ENCODE measurements around the gene SPAG4. TPM values are rescaled to one million over a fixed set of nuclear protein-coding genes. Genes with fewer than 3 reads are reported as not detected.
A peak's percentile ranks its signal among the peaks of the same experiment; 100 is the strongest.

SPAG4 gene
- total RNA-seq, 4 donors from 2014 or later: 0.89 TPM; not detected in 3

DNA sequence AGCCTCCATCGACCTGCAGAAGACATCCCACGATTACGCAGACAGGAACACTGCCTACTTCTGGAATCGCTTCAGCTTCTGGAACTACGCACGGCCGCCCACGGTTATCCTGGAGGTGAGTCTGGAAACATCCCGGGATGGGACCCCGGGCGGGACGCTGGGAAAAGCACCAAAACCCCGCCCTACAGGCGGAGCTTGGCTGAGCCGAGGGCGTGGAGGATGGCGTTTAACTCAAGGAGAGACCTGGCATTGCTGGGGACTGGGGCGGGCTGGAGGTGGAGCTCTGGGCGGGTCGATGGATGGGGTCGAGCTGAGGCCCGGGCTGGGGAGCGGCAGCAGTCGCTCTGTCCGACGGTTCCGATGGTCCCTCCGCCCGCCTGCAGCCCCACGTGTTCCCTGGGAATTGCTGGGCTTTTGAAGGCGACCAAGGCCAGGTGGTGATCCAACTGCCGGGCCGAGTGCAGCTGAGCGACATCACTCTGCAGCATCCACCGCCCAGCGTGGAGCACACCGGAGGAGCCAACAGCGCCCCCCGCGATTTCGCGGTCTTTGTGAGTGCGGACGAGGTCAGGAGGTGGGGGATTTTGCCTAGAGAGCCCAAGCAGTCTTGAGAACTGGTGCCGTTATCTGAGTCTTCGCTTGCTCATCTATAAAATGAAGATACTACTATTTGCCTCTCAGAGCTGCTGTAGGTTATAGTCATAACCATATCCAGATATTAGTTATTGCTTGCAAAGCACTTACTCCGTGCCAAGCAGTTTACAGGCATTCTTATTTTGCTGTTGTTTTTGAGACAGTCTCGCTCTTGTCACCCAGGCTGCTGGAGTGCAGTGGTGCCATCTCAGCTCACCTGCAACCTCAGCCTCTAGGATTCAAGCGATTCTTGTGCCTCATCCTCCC, 3.8 kb downstream of the SPAG4 start:
- peak overlapping the region; percentile 61 for H3K4me3 ChIP-seq
- peak in 1 of 2 donors; percentile 88 for DNase-seq (ENCODE audit: low spot score in 2 of 2)
- H3K36me3 ChIP-seq: peaks cover 7% of the 10 kb centered on the region
- no peak overlapping the region for H3K27ac ChIP-seq
- no peaks in the 10 kb centered on the region for H3K9me3 ChIP-seq
- peaks cover 38% of the 10 kb centered on the region for H3K4me1 ChIP-seq
- whole genome bisulfite sequencing: 11% methylated on average over 21 of the region's 49 CpGs
- TF ChIP-seq POLR2AphosphoS5 (IDR thresholded peaks at IDR 0.05) (no peak), POLR2A (IDR thresholded peaks at IDR 0.05) (no peak), EP300 (IDR thresholded peaks at IDR 0.05) (no peak)
- TF ChIP-seq, protein P1, sequence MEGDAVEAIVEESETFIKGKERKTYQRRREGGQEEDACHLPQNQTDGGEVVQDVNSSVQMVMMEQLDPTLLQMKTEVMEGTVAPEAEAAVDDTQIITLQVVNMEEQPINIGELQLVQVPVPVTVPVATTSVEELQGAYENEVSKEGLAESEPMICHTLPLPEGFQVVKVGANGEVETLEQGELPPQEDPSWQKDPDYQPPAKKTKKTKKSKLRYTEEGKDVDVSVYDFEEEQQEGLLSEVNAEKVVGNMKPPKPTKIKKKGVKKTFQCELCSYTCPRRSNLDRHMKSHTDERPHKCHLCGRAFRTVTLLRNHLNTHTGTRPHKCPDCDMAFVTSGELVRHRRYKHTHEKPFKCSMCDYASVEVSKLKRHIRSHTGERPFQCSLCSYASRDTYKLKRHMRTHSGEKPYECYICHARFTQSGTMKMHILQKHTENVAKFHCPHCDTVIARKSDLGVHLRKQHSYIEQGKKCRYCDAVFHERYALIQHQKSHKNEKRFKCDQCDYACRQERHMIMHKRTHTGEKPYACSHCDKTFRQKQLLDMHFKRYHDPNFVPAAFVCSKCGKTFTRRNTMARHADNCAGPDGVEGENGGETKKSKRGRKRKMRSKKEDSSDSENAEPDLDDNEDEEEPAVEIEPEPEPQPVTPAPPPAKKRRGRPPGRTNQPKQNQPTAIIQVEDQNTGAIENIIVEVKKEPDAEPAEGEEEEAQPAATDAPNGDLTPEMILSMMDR (IDR thresholded peaks at IDR 0.05): no peak
- H3K27me3 ChIP-seq: no peaks in the 10 kb centered on the region

DNA sequence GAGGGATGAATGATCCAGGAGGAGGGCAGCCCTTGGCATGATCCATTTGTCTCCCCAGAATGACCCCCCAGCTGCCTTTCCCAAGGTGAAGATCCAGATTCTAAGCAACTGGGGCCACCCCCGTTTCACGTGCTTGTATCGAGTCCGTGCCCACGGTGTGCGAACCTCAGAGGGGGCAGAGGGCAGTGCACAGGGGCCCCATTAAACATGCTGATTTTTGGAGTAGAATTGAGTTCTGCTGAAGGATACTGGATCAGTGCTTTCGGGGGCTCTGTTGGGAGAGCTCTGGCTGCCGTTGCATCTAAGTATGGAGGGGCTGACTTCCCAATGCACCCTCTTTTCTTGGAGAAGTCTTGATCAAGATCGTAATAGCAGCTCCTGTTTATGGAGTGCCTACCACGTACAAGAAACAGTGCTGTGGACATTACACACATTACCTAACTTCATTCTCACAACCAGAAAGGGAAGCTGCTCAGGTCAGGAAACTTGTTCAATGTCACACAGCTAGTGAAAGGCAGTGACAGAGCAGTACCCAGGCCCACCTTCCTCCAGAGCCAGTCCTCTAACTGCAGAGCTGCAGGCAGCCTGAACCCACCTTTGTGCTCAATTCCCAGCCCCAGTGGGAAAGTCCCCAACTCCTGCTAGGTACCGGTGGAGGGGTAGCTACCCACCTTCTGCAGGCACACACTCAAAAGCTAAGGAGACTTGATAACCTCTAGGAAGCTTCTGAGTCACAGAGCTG, 5.4 kb downstream of the SPAG4 start:
- Histone ChIP-seq H3K27me3 (no peaks in the 10 kb centered on the region), H3K4me3 (no peak overlapping the region), H3K9me3 (no peaks in the 10 kb centered on the region), H3K27ac (no peak overlapping the region), H3K4me1 (peaks cover 32% of the 10 kb centered on the region), H3K36me3 (peaks cover 22% of the 10 kb centered on the region)
- 93% methylated on average over 10 of the region's 11 CpGs for WGBS
- TF ChIP-seq POLR2AphosphoS5 (IDR thresholded peaks at IDR 0.05): no peak
- TF ChIP-seq, protein P1 (IDR thresholded peaks at IDR 0.05): no peak
- DNase-seq (ENCODE audit: low spot score in 2 of 2): no peak

DNA sequence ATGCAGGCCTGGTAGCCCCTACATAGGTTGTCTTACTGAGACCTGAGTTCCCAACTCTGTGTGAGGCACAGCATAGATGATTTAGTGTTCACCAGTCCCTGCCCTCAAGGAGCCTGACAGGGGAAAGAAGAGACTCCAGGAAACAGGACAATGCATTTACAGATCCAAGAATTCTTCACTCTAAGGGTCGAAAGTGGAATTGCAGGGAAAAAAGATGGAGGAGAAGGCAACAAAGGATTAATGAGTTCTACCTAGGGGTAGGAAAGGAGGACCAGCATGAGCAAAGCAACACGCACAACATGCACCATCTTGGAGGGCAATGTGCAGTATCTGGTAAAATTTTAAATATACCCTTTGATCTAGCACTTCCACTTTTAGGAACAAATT, 5.9 kb downstream of the SPAG4 start:
- Histone ChIP-seq H3K27ac (no peak overlapping the region), H3K36me3 (peaks cover 28% of the 10 kb centered on the region), H3K4me3 (no peak overlapping the region), H3K9me3 (no peaks in the 10 kb centered on the region), H3K27me3 (no peaks in the 10 kb centered on the region), H3K4me1 (peaks cover 32% of the 10 kb centered on the region)
- DNase-seq (ENCODE audit: low spot score in 2 of 2): no peak
- TF ChIP-seq POLR2A (IDR thresholded peaks at IDR 0.05): no peak
- TF ChIP-seq, protein P1 (IDR thresholded peaks at IDR 0.05): no peak
- TF ChIP-seq POLR2AphosphoS5 (IDR thresholded peaks at IDR 0.05): no peak
- TF ChIP-seq EP300 (IDR thresholded peaks at IDR 0.05): no peak
- 86% methylated on average over 2 of the region's 2 CpGs for WGBS

DNA sequence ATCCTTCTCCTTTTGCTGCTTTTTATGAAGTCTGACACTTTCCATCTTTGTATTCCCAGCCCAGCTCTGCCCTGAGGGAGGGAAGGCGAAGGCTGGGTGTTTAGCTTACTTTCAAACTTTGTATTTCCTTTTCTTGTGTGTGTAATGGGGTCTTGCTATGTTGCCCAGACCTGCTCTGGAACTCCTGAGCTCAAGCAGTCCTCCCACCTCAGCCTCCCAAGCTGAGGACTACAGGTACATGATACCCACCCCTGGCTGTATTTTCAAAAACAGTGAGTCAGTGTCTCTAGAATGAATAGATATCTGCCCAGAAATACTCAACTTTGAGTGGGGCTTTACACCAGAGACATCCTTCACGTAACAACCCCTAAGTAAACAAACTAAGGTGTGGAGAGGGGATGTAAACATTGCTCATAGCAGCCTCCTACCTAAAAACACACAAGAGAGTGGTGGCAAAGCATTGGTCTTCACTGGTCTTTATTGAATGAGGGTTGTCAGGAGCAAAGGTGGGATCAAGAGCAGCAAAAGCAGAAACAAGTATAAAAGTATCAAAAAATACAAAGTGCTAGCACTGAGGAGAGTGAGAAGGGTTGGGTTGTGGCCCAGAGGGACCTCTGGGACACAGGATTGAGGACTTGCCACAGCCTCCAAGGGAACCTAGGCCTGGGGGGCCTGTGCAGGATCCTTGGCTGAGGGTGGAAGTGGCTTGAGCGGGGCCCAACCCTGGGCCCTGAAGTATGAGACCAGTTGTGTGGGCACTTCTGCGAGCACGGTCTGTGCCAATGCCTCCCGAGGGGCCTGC, 10.2 kb downstream of the SPAG4 start:
- no peak for DNase-seq (ENCODE audit: low spot score in 2 of 2)
- no peak for TF ChIP-seq POLR2AphosphoS5 (IDR thresholded peaks at IDR 0.05)
- no peak for TF ChIP-seq POLR2A (IDR thresholded peaks at IDR 0.05)
- no peak for TF ChIP-seq EP300 (IDR thresholded peaks at IDR 0.05)
- TF ChIP-seq, protein P1 (IDR thresholded peaks at IDR 0.05): no peak
- Histone ChIP-seq H3K9me3 (no peaks in the 10 kb centered on the region), H3K4me3 (no peak overlapping the region), H3K27me3 (no peaks in the 10 kb centered on the region), H3K36me3 (peaks cover 68% of the 10 kb centered on the region), H3K27ac (no peak overlapping the region), H3K4me1 (no peaks in the 10 kb centered on the region)
- 88% methylated on average over 6 of the region's 6 CpGs for WGBS
